GM19463 (cell line): Measurements from ENCODE around the gene WSB1.

ENCODE experiments used
- ATAC-seq: cut with Tn5 transposase; IDR thresholded peaks from one replicate; pipeline ENCODE4 v1.9.1; 2021; ENCODE audit warnings: mild to moderate bottlenecking, moderate library complexity; ENCODE audit not compliant: unreplicated experiment

WSB1 gene

DNA sequence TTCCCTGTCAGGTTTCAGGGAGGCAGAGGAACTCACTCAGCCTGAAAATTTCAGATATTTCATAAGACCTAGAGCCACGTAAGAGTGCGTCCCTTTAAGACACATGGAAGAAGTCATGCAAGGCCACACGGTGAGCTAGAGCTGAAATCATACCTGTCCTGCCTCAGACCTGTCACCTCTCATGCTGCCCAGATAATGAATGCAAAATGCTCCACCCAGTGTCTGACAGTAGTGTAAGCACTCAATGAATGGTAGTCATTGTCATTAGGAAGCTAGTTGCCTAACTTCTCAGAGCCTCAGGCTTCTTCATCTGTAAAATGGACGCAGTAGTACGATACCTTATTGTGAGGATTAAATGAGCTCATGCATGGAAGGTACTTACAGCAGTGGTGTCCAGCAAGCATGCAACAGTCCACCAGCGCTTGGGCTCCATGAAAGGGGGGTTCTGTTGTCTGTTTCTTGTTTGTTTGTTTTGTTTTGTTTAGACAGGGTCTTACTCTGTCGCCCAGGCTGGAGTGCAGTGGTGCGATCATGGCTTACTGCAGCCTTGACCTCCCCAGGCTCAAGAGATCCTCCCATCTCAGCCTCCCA is 60.7 kb downstream of the WSB1 start:
- ATAC-seq, result no peak

DNA sequence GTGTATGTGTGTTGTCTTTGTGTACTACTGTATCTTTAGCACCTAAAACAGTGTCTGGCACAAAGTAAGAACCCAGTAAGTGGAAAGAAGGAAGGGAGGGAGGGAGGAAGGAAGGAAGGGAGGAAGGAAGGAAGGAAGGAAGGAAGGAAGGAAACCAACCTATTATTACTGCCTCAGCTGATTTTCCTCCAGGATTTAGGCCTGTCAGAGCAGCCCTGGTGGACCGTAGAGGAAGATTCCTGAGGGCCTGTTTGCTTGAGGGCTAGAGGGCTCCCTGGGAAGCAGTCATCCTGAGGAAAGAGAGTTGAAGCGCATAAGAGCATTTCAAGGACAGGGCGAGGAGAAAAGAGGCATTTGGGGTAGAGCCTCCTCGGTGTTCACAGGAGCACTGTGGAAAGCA is 61.5 kb downstream of the WSB1 start:
- ATAC-seq, result no peak

DNA sequence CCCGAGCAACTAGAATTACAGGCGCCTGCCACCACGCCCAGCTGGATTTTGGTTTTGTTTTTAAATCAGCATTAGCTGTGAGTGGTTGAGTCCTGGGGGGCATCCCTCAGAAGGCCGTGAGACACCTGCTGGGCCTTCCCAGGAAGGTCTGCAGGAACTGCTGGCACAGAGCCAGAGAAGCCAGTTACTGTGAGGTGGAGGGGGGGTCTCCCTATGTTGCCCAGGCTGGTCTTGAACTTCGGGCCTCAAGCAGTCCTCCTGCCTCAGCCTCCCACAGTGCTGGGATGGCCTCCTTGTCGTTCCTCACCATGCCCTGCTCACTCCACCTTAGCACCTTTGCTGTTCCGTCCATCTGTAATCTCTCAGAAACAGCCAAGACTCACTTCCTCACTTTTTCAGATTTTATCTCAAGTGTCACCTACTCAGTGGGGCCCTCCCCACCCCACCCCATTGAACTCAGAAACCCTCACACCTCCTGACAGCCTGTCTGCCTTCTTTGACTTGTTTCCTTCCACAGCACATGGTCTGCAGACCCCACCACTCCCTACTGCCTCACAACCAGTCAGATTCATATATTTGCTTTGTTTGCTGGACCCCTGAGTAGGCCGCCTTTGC is 62.3 kb downstream of the WSB1 start:
- ATAC-seq, result no peak

DNA sequence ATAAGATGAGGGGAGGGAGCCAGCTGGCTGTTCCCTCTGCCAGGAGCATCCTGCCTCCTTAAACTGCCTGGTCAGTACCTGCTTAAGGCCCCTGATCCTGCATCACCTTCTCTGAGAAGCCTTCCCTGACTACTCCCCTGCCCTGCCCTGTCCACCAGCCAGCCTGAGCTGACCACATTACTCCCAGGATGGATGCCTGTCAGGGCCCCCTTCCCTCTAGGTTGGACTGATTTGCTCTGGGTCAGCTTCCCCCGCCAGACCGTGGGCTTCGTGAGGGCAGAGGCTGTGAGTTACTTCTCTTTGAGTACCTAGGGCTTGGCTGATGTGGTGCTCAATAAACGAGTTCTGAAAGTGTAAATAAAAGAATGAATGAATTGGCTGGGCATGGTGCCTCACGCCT is 63.3 kb downstream of the WSB1 start:
- ATAC-seq, result no peak

DNA sequence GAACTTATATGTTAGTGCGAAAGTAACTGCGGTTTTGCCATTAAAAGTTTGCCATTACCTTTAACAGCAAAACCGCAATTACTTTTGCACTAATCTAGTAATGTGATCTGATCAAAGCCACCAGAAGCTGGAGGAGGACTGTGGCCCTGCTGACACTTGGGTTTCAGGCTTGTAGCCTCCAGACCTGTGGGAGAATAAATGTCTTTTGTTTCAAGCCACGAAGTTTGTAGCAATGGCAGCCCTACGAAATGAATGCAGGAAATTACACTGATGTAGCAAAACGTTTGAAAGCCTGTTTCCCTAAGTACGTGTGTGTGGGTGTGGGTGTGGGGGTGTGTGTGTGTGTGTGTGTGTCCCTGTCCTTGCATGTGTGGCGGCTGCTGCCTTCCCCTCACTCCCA is 66.6 kb downstream of the WSB1 start:
- no peak for ATAC-seq

DNA sequence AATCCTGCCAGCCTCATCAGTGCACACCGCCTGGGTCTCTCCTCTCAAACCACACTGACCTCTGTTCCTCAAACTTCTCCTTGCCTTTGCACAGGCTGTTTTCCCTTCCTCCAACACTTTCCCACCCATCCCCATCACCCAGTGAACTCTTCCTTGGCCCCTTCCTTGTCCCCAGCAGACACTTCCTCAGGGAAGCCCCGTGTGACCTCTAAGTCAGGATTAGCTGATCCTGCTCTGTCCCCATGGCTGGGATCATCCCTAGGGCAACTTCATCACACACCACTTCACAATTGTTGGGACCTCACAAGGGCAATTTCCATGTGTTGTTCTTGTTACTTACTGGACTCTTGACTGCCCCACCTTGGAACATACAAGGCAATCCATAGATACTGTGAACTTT is 67.8 kb downstream of the WSB1 start:
- ATAC-seq, result no peak

DNA sequence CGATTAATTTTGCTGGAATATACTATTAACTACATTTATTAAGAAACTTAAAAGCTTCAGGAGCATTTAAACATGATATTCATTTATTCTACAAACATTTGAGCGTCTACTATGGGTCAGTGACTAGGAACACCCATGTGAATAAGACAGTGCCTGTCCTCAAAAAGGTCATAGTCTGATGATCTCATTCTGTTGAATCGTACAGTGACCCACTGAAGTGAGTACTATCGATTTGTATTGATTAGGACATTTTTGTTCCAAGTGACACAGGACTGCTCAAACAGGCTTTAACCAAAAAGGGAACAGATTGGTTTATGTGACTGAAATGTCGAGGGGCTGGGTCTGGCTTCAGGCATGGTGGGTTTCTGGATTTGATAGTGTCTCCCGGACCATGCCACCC is 68.6 kb downstream of the WSB1 start:
- no peak for ATAC-seq

DNA sequence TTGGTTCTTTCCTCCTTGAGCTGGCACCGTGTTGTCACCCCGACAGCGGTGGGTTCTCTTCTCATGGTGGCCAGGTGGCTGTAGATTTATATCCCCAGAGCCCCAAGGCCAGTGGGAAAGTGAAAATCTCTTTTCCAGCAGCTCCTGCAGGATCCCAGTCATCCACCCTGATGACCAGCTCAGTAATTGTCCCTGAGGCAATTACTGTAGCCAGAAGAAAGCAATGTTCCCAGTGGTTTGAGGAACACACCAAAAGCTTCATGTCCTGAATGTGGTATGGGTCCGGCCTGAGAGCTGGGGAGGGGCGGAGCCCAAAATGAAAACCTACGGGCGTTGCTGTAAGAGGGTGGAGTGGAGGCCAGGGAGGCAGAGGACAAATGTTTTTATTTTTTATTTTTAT is 69.0 kb downstream of the WSB1 start:
- no peak for ATAC-seq

DNA sequence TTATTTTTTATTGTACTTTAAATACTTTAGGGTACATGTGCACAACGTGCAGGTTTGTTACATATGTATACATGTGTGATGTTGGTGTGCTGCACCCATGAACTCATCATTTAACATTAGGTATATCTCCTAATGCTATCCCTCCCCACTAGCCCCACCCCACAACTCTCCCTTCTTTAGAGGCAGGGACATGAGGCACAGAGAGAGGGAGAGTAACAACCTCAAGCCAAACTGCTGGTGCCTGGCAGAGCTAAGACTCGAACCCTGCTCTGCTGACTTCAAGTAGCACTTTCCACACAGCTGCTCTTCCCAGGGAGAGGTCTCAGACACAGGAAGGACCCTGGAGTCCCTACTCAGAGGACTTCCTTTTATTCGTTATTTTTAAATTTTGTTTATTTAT is 69.4 kb downstream of the WSB1 start:
- no peak for ATAC-seq
